Stimulated activated naive CD8-positive, alpha-beta T cell treated with anti-CD3 and anti-CD28 coated beads, Interleukin-15, Interleukin-2, amounts not matched to agents 100 ng/mL and 50 ng/mL, for 24 hours (primary cell): ENCODE results near the gene CAMKMT.

Source experiments
- H3K27ac Mint-ChIP-seq: one replicate; pipeline ENCODE4 v1.8.0; 2021; ENCODE audit warnings: mild to moderate bottlenecking, mixed read lengths
- H3K27me3 Mint-ChIP-seq: one replicate; pipeline ENCODE4 v1.8.0; 2021; ENCODE audit warnings: mixed read lengths
- H3K36me3 Mint-ChIP-seq: one replicate; pipeline ENCODE4 v1.8.0; 2021; ENCODE audit warnings: low read depth, mixed read lengths
- H3K4me1 Mint-ChIP-seq: one replicate; pipeline ENCODE4 v1.8.0; 2021; ENCODE audit warnings: low read depth, mixed read lengths
- H3K4me3 Mint-ChIP-seq: one replicate; pipeline ENCODE4 v1.8.0; 2021; ENCODE audit warnings: mild to moderate bottlenecking, mixed read lengths
- H3K9me3 Mint-ChIP-seq: one replicate; pipeline ENCODE4 v1.8.0; 2021; ENCODE audit warnings: mixed read lengths

The CAMKMT gene

DNA sequence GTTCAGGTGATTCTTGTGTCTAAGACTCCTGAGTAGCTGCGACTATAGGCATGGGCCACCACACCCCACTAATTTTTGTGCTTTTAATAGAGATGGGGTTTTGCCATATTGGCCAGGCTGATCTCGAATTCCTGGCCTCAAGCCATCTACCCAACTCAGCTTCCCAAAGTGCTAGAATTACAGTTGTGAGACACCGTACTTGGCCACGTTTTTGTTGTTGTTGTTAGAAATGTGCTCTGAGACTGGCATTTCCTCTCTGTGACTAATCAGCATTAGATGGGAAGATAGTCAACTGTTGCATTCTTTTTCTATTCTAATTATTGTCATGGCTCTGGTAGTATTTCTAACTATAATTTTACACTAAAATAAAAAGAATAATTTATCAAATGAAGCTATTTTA lies 191.7 kb downstream of the CAMKMT start:
- peaks cover 3% of the 10 kb centered on the region for H3K9me3 Mint-ChIP-seq
- peaks cover 43% of the 10 kb centered on the region for H3K36me3 Mint-ChIP-seq
- H3K4me1 Mint-ChIP-seq: peaks cover 8% of the 10 kb centered on the region
- H3K27me3 Mint-ChIP-seq: no peaks in the 10 kb centered on the region
- H3K4me3 Mint-ChIP-seq: no peak overlapping the region
- no peak overlapping the region for H3K27ac Mint-ChIP-seq

DNA sequence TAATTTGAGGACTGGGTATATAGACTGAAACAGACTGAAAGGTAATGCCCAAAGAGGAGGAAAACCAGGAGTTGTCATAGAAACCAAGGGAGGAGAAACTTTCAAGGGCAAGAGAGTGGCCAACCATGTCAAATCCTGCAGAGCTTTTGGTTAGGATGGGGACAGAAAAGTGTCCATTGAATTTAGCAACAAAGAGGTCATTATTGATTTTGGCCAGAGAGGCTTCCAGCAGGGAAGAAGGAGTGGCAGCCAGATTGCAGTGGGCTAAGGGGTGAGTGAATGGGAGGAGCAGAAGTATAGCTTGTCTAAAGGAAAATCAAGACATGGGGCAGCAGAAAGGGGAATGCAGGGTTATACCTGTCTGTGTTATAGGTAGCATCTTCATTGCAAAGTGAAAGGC lies 194.0 kb downstream of the CAMKMT start:
- H3K9me3 Mint-ChIP-seq: peaks cover 3% of the 10 kb centered on the region
- no peaks in the 10 kb centered on the region for H3K4me1 Mint-ChIP-seq
- H3K27ac Mint-ChIP-seq: no peak overlapping the region
- no peak overlapping the region for H3K4me3 Mint-ChIP-seq
- peaks cover 29% of the 10 kb centered on the region for H3K36me3 Mint-ChIP-seq
- H3K27me3 Mint-ChIP-seq: no peaks in the 10 kb centered on the region

DNA sequence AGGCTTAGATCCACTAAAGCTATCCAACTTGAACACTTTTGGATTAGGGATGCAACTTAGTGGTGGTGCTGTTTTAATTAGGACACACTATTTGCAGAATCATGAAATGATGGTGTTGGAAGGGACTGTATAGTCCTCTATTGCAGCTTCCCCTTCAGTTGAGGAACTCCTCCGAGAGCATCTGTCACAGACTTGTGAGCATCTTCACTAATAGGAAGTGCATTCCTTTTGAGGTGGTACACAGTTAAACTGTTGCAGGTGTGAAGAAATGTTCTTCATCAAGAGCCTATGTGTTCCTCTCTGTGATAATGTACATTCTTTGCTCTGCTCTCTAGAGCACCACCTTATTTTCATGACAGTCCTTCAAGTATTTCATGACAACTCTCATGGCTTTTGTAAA lies 197.4 kb downstream of the CAMKMT start:
- H3K9me3 Mint-ChIP-seq: peaks cover 3% of the 10 kb centered on the region
- H3K36me3 Mint-ChIP-seq: peaks cover 13% of the 10 kb centered on the region
- H3K4me3 Mint-ChIP-seq: no peak overlapping the region
- no peaks in the 10 kb centered on the region for H3K4me1 Mint-ChIP-seq
- no peak overlapping the region for H3K27ac Mint-ChIP-seq
- no peaks in the 10 kb centered on the region for H3K27me3 Mint-ChIP-seq

DNA sequence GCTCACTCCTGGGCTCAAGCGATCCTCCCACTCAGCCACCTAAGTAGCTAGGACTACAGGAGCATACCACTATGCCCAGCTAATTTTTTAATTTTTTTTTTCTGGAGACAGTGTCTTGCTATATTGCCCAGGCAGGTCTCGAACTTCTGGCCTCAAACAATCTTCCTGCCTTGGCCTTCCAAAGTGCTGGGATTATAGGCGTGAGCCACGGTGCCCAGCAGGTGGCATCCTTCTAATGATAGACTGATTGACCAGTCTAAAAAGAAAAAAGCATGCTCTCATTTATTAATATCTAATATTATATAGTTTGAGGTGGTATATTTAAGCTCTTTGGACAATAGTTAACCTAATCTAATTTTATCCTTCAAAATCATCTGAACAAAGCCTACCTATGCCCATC lies 198.6 kb downstream of the CAMKMT start:
- peaks cover 3% of the 10 kb centered on the region for H3K9me3 Mint-ChIP-seq
- peaks cover 6% of the 10 kb centered on the region for H3K36me3 Mint-ChIP-seq
- H3K27me3 Mint-ChIP-seq: no peaks in the 10 kb centered on the region
- no peak overlapping the region for H3K4me3 Mint-ChIP-seq
- H3K27ac Mint-ChIP-seq: no peak overlapping the region
- no peaks in the 10 kb centered on the region for H3K4me1 Mint-ChIP-seq

- no peaks in the 10 kb centered on the region for H3K27me3 Mint-ChIP-seq
- H3K9me3 Mint-ChIP-seq: no peaks in the 10 kb centered on the region
- H3K4me1 Mint-ChIP-seq: no peaks in the 10 kb centered on the region
- no peaks in the 10 kb centered on the region for H3K36me3 Mint-ChIP-seq
- H3K4me3 Mint-ChIP-seq: no peak overlapping the region
- no peak overlapping the region for H3K27ac Mint-ChIP-seq
These were observed 199.2 kb downstream of the CAMKMT start for GRCh38 chr2:44560941-44561340.

DNA sequence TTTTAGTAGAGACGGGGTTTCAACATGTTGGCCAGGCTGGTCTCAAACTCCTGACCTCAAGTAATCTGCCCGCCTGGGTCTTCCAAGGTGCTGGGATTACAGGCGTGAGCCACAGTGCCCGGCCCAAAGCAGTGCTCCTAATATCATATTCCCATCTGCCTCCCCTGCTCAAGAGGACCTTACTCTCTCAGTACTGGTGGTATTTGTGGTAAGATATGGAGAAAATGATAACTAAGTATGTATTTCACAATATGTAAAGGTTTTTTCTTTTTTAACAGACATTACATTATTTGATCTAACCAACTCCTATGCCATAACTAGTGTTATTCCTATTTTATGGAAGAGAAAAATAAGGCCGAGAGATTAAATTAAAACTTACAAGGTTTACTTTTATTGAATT lies 201.0 kb downstream of the CAMKMT start:
- no peaks in the 10 kb centered on the region for H3K36me3 Mint-ChIP-seq
- no peaks in the 10 kb centered on the region for H3K9me3 Mint-ChIP-seq
- peaks cover 3% of the 10 kb centered on the region for H3K4me1 Mint-ChIP-seq
- H3K27ac Mint-ChIP-seq: no peak overlapping the region
- no peaks in the 10 kb centered on the region for H3K27me3 Mint-ChIP-seq
- H3K4me3 Mint-ChIP-seq: no peak overlapping the region

DNA sequence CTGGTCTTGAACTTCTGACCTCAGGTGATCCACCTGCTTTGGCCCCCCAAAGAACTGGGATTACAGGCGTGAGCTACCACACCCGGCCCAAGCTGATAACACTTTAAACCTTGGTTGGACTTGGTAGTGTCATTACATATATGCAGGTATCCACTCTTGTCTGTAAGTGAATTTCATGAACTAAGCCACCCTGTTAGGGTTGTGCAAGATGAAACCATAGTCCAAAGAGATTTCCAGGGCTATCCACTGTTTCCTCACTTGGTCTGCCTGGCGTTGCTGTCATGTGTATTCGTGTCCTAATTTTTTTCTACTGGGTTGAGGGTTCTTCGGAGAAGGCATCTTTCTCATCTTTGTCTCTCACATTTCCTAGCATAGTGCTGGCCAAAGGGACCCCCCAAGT lies 203.0 kb downstream of the CAMKMT start:
- no peaks in the 10 kb centered on the region for H3K36me3 Mint-ChIP-seq
- no peak overlapping the region for H3K4me3 Mint-ChIP-seq
- H3K4me1 Mint-ChIP-seq: peaks cover 9% of the 10 kb centered on the region
- H3K27me3 Mint-ChIP-seq: no peaks in the 10 kb centered on the region
- no peaks in the 10 kb centered on the region for H3K9me3 Mint-ChIP-seq
- H3K27ac Mint-ChIP-seq: no peak overlapping the region

GRCh38 chr2:44566059-44566458 lies 204.3 kb downstream of the CAMKMT start:
- H3K36me3 Mint-ChIP-seq: no peaks in the 10 kb centered on the region
- no peaks in the 10 kb centered on the region for H3K27me3 Mint-ChIP-seq
- H3K4me3 Mint-ChIP-seq: no peak overlapping the region
- no peak overlapping the region for H3K27ac Mint-ChIP-seq
- H3K4me1 Mint-ChIP-seq: peaks cover 20% of the 10 kb centered on the region
- H3K9me3 Mint-ChIP-seq: no peaks in the 10 kb centered on the region

DNA sequence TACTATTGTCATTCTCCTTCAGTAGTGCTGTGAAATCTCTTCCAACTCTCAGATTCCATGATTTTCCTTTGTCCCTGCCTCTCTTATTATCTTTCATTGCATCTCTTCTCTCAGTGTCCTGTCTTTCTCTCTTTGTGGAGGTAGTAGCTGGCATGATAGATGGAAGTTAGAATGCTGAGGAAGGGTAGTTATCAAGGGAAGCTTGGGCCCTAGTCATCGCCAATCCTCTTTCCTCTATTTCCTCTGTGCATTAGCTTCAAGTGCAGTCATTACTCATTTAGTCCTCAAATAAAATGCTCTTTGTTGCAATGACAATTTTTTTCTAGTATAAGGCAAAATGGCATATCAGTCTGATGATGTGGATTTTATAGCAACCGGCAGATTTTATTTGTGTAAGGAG lies 207.7 kb downstream of the CAMKMT start:
- H3K4me1 Mint-ChIP-seq: peaks cover 38% of the 10 kb centered on the region
- no peaks in the 10 kb centered on the region for H3K36me3 Mint-ChIP-seq
- no peaks in the 10 kb centered on the region for H3K9me3 Mint-ChIP-seq
- no peaks in the 10 kb centered on the region for H3K27me3 Mint-ChIP-seq
- no peak overlapping the region for H3K4me3 Mint-ChIP-seq
- no peak overlapping the region for H3K27ac Mint-ChIP-seq

DNA sequence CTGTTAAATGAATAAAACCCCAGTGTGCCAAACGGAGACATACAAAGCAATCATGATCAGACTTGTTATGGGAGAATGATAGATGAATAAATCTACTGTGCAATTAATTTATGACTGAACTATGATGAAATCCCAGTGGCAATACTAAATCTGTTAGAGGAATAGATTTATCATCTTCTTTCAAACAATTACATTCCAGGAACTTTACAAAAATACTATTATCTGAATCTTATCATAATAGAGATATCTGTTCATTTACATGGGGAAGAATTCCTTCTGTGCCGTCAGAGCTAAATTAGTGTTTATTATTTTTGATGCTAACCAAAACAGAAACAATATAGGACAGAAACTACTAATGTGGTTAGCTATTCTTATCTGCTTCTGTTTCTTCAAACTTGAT lies 208.5 kb downstream of the CAMKMT start:
- no peak overlapping the region for H3K27ac Mint-ChIP-seq
- no peaks in the 10 kb centered on the region for H3K27me3 Mint-ChIP-seq
- no peaks in the 10 kb centered on the region for H3K9me3 Mint-ChIP-seq
- peaks cover 38% of the 10 kb centered on the region for H3K4me1 Mint-ChIP-seq
- H3K4me3 Mint-ChIP-seq: no peak overlapping the region
- H3K36me3 Mint-ChIP-seq: peaks cover under 1% of the 10 kb centered on the region

- Mint-ChIP-seq H3K4me3 (no peak overlapping the region), H3K36me3 (peaks cover 4% of the 10 kb centered on the region), H3K9me3 (no peaks in the 10 kb centered on the region), H3K27ac (no peak overlapping the region), H3K27me3 (no peaks in the 10 kb centered on the region), H3K4me1 (peaks cover 38% of the 10 kb centered on the region)
These were observed 209.0 kb downstream of the CAMKMT start for GRCh38 chr2:44570777-44571176.

- Mint-ChIP-seq H3K27me3 (no peaks in the 10 kb centered on the region), H3K9me3 (no peaks in the 10 kb centered on the region), H3K4me1 (peaks cover 47% of the 10 kb centered on the region), H3K4me3 (no peak overlapping the region), H3K36me3 (peaks cover 4% of the 10 kb centered on the region), H3K27ac (no peak overlapping the region)
These were observed 210.6 kb downstream of the CAMKMT start for GRCh38 chr2:44572196-44572900.

GRCh38 chr2:44573996-44574395 lies 212.2 kb downstream of the CAMKMT start:
- Mint-ChIP-seq H3K4me3 (no peak overlapping the region), H3K27me3 (no peaks in the 10 kb centered on the region), H3K4me1 (peaks cover 62% of the 10 kb centered on the region), H3K27ac (no peak overlapping the region), H3K36me3 (peaks cover 4% of the 10 kb centered on the region), H3K9me3 (no peaks in the 10 kb centered on the region)

- Mint-ChIP-seq H3K36me3 (peaks cover 7% of the 10 kb centered on the region), H3K9me3 (no peaks in the 10 kb centered on the region), H3K27ac (peak overlapping the region; percentile 81), H3K4me1 (peaks cover 62% of the 10 kb centered on the region), H3K27me3 (no peaks in the 10 kb centered on the region), H3K4me3 (peak overlapping the region; percentile 59)
These were observed 216.8 kb downstream of the CAMKMT start for GRCh38 chr2:44578471-44579093.

GRCh38 chr2:44579115-44579836 lies 217.5 kb downstream of the CAMKMT start:
- Mint-ChIP-seq H3K4me3 (peak overlapping the region; percentile 61), H3K27ac (peak overlapping the region; percentile 81), H3K36me3 (peaks cover 7% of the 10 kb centered on the region), H3K4me1 (peaks cover 62% of the 10 kb centered on the region), H3K9me3 (no peaks in the 10 kb centered on the region), H3K27me3 (no peaks in the 10 kb centered on the region)
